UCSD-AML1 (cell line): ENCODE data around the gene CYP4A22.
"Not testable (repeated sequence)": the region's sequence is repeated elsewhere in the genome, so short reads cannot be mapped to it uniquely, and the experiment has no call there.

ENCODE experiments used
- DNase-seq: peaks from one replicate; lab custom pipeline; 2025; ENCODE audit not compliant: unreplicated experiment; lab: John Stamatoyannopoulos, UW

CYP4A22 gene

GRCh38 chr1:47184090-47184821 is 47.0 kb downstream of the CYP4A22 start:
- DNase-seq: no peak

- DNase-seq: no peak
Measured at GRCh38 chr1:47184822-47185677, 47.8 kb downstream of the CYP4A22 start.

- DNase-seq: no peak
Measured at GRCh38 chr1:47186267-47187185, 49.3 kb downstream of the CYP4A22 start.

GRCh38 chr1:47187231-47187925 is 50.1 kb downstream of the CYP4A22 start:
- DNase-seq: no peak

- no peak for DNase-seq
Measured at GRCh38 chr1:47187926-47188250, 50.6 kb downstream of the CYP4A22 start.

- no peak for DNase-seq
Measured at GRCh38 chr1:47188791-47189785, 51.8 kb downstream of the CYP4A22 start.

GRCh38 chr1:47189844-47190508 is 52.7 kb downstream of the CYP4A22 start, which contains the start of gene PDZK1IP1:
TSS of gene PDZK1IP1 (minus strand) at chr1:47190036. CDS start at chr1:47189932, 104 bp downstream.
- DNase-seq: no peak

GRCh38 chr1:47190509-47190855 is 53.2 kb downstream of the CYP4A22 start:
- DNase-seq: no peak

GRCh38 chr1:47190857-47191256 is 53.6 kb downstream of the CYP4A22 start:
- DNase-seq: no peak

GRCh38 chr1:47191940-47192457 is 54.8 kb downstream of the CYP4A22 start:
- no peak for DNase-seq

GRCh38 chr1:47192458-47193384 is 55.5 kb downstream of the CYP4A22 start:
- peak; percentile 81 for DNase-seq

GRCh38 chr1:47193496-47193895 is 56.3 kb downstream of the CYP4A22 start:
- not testable (repeated sequence) for DNase-seq

GRCh38 chr1:47194311-47194710 is 57.1 kb downstream of the CYP4A22 start:
- no peak for DNase-seq

GRCh38 chr1:47195981-47196380 is 58.7 kb downstream of the CYP4A22 start:
- not testable (repeated sequence) for DNase-seq

- DNase-seq: no peak
Measured at GRCh38 chr1:47196622-47197021, 59.4 kb downstream of the CYP4A22 start.

- DNase-seq: no peak
Measured at GRCh38 chr1:47198214-47198613, 61.0 kb downstream of the CYP4A22 start.
